Measurements from ENCODE around the gene HOXC13.
A peak's percentile ranks its signal among the peaks of the same experiment; 100 is the strongest.

HOXC13 gene

GRCh38 chr12:53970451-53970850, 31.8 kb downstream of the HOXC13 start:
- DNase-seq (ENCODE audit: low read depth, low spot score) = no peak
- no peak for TF ChIP-seq CTCF (IDR thresholded peaks at IDR 0.05; ENCODE audit: insufficient read depth, low read length, missing control alignments)
- CTCF ChIA-PET = interaction anchor here (1.1 to 2.8 kb wide), 3 partner anchors 9 to 224 kb away, joined by 3 to 8 read pairs (median 7); no protein-coding TSS in a partner anchor
- POLR2A ChIA-PET = no interaction called here
- no peak overlapping the region for H3K4me3 ChIP-seq (ENCODE audit: low read depth, low read length)

GRCh38 chr12:53971129-53971528, 32.5 kb downstream of the HOXC13 start:
- CTCF ChIA-PET = interaction anchor here (0.7 to 2.8 kb wide), 10 partner anchors 9 to 244 kb away, joined by 3 to 11 read pairs (median 4); partner anchors contain the start of gene HOXC10
- TF ChIP-seq CTCF (IDR thresholded peaks at IDR 0.05; ENCODE audit: insufficient read depth, low read length, missing control alignments) = no peak
- H3K4me3 ChIP-seq (ENCODE audit: low read depth, low read length) = no peak overlapping the region
- POLR2A ChIA-PET = no interaction called here
- no peak for DNase-seq (ENCODE audit: low read depth, low spot score)

GRCh38 chr12:53971686-53972085, 33.1 kb downstream of the HOXC13 start:
- H3K4me3 ChIP-seq (ENCODE audit: low read depth, low read length) = peak overlapping the region; percentile 76; the same call in 1 of the 2 replicates
- no peak for TF ChIP-seq CTCF (IDR thresholded peaks at IDR 0.05; ENCODE audit: insufficient read depth, low read length, missing control alignments)
- CTCF ChIA-PET = interaction anchor here (0.7 to 2.8 kb wide), 12 partner anchors 9 to 243 kb away, joined by 3 to 11 read pairs (median 4); partner anchors contain the start of gene HOXC10
- no peak for DNase-seq (ENCODE audit: low read depth, low spot score)
- POLR2A ChIA-PET = interaction anchor here (0.9 to 1.0 kb wide), 2 partner anchors 10 to 46 kb away, joined by 4 read pairs; no protein-coding TSS in a partner anchor

GRCh38 chr12:53972152-53972702, 33.6 kb downstream of the HOXC13 start:
- DNase-seq (ENCODE audit: low read depth, low spot score) = no peak
- peak overlapping the region; percentile 76 for H3K4me3 ChIP-seq (ENCODE audit: low read depth, low read length)
- ChIA-PET CTCF (interaction anchor here (0.8 to 2.8 kb wide), 11 partner anchors 8 to 241 kb away, joined by 3 to 11 read pairs (median 3); partner anchors contain the start of gene HOXC10), POLR2A (interaction anchor here (0.6 to 1.0 kb wide), 3 partner anchors 10 to 45 kb away, joined by 3 to 4 read pairs (median 4); partner anchors contain the start of gene HOXC8)
- no peak for TF ChIP-seq CTCF (IDR thresholded peaks at IDR 0.05; ENCODE audit: insufficient read depth, low read length, missing control alignments)

- no peak for TF ChIP-seq CTCF (IDR thresholded peaks at IDR 0.05; ENCODE audit: insufficient read depth, low read length, missing control alignments)
- peak within 1 kb of the TSS; percentile 76 for H3K4me3 ChIP-seq (ENCODE audit: low read depth, low read length)
- ChIA-PET POLR2A (interaction anchor here (0.9 to 1.0 kb wide), 2 partner anchors 9 to 45 kb away, joined by 4 read pairs; no protein-coding TSS in a partner anchor), CTCF (interaction anchor here (0.8 to 2.0 kb wide), 7 partner anchors 12 to 242 kb away, joined by 3 to 11 read pairs (median 3); partner anchors contain the start of gene HOXC10)
- no peak for DNase-seq (ENCODE audit: low read depth, low spot score)
These were observed 34.1 kb downstream of the HOXC13 start, which contains the start of gene HOXC11 for GRCh38 chr12:53972722-53973235. Gene HOXC11, plus strand, starts transcription at chr12:53973126. Its CDS starts 116 bp downstream, at chr12:53973242.

Measured in AG04449 (cell line).